ENCODE data around the gene DDX6. TPM values are rescaled to one million over a fixed set of nuclear protein-coding genes. Genes with fewer than 3 reads are reported as not detected.
A peak's percentile ranks its signal among the peaks of the same experiment; 100 is the strongest.
"Not testable (repeated sequence)": the region's sequence is repeated elsewhere in the genome, so short reads cannot be mapped to it uniquely, and the experiment has no call there.

Gene DDX6
- total and polyA plus RNA-seq, 9 of the 15 experiments (the other 6 are each of a cell fraction or from before 2014, with no cell fraction given): 10.0 to 102 (median 58.2) TPM

- H3K9me3 ChIP-seq (replicated peaks; ENCODE audit: control insufficient read depth, insufficient read depth, low read depth, low read length); H2AFZ ChIP-seq (ENCODE audit: low read depth, low read length); H3K4me3 ChIP-seq; H3K9ac ChIP-seq (ENCODE audit: insufficient read depth in 1 of 2, low read depth in 2 of 2, low read length in 2 of 2); H4K20me1 ChIP-seq (replicated peaks; ENCODE audit: control insufficient read depth, insufficient read depth, low read length); CTCF ChIA-PET (ENCODE audit: low intra/inter-chr PET ratio); H3K36me3 ChIP-seq (ENCODE audit: control insufficient read depth, insufficient read depth, low read length); ATAC-seq; BruUV-seq (replicated peaks); H3K4me1 ChIP-seq (replicated peaks in 1 of 2; ENCODE audit: control insufficient read depth in 2 of 2, insufficient read depth in 2 of 2, low read length in 2 of 2); H3K79me2 ChIP-seq (ENCODE audit: control insufficient read depth, insufficient read depth, low read length); H3K4me2 ChIP-seq (ENCODE audit: insufficient read depth, low read length); in situ Hi-C loops (cut with MboI); intact Hi-C loops (cut with micrococcal nuclease); H3K27me3 ChIP-seq (ENCODE audit: control insufficient read depth in 2 of 2, insufficient read depth in 2 of 2, low read length in 2 of 2); DNase-seq (ENCODE audit: extremely low read depth in 1 of 4, low spot score in 3 of 4); FAIRE-seq; H3K27ac ChIP-seq (ENCODE audit: extremely low read depth, low read depth, low read length); H3K9me1 ChIP-seq (ENCODE audit: control insufficient read depth, insufficient read depth, low read length); POLR2A ChIA-PET: not testable (repeated sequence)
- TF ChIP-seq RAD21 (CRISPR knock-in tag; conservative IDR thresholded peaks at IDR 0.05 in 1 of 2, IDR thresholded peaks at IDR 0.05 in 1 of 2): peak in 1 of 2 experiments; percentile 27; a peak in 2 of 4 replicates
- peak; percentile 36 to 65 (median 37); a peak in 4 of 6 replicates for TF ChIP-seq CTCF (IDR thresholded peaks at IDR 0.05 in 2 of 3, conservative IDR thresholded peaks at IDR 0.05 in 1 of 3; ENCODE audit: insufficient read depth in 2 of 3, low read depth in 1 of 3, low read length in 3 of 3)
- WGBS (ENCODE audit: insufficient coverage, low coverage, missing lambda C conversion rate): 27% methylated on average over 8 of the region's 10 CpGs
Measured at GRCh38 chr11:118728112-118728511, 62.9 kb downstream of the DDX6 start.

GRCh38 chr11:118727721-118728066, 63.3 kb downstream of the DDX6 start:
- H2AFZ ChIP-seq (ENCODE audit: low read depth, low read length); BruUV-seq (replicated peaks); H3K9me1 ChIP-seq (ENCODE audit: control insufficient read depth, insufficient read depth, low read length); H3K4me1 ChIP-seq (replicated peaks in 1 of 2; ENCODE audit: control insufficient read depth in 2 of 2, insufficient read depth in 2 of 2, low read length in 2 of 2); H3K4me3 ChIP-seq; ATAC-seq; DNase-seq (ENCODE audit: extremely low read depth in 1 of 4, low spot score in 3 of 4); POLR2A ChIA-PET; H3K27me3 ChIP-seq (ENCODE audit: control insufficient read depth in 2 of 2, insufficient read depth in 2 of 2, low read length in 2 of 2); H3K36me3 ChIP-seq (ENCODE audit: control insufficient read depth, insufficient read depth, low read length); H3K27ac ChIP-seq (ENCODE audit: extremely low read depth, low read depth, low read length); in situ Hi-C loops (cut with MboI); FAIRE-seq; intact Hi-C loops (cut with micrococcal nuclease); H4K20me1 ChIP-seq (replicated peaks; ENCODE audit: control insufficient read depth, insufficient read depth, low read length); H3K79me2 ChIP-seq (ENCODE audit: control insufficient read depth, insufficient read depth, low read length); H3K9me3 ChIP-seq (replicated peaks; ENCODE audit: control insufficient read depth, insufficient read depth, low read depth, low read length); CTCF ChIA-PET (ENCODE audit: low intra/inter-chr PET ratio); H3K9ac ChIP-seq (ENCODE audit: insufficient read depth in 1 of 2, low read depth in 2 of 2, low read length in 2 of 2); H3K4me2 ChIP-seq (ENCODE audit: insufficient read depth, low read length): not testable (repeated sequence)
- 50% methylated on average over 1 of the region's 2 CpGs for WGBS (ENCODE audit: insufficient coverage, low coverage, missing lambda C conversion rate)

GRCh38 chr11:118727001-118727720, 63.8 kb downstream of the DDX6 start:
- H3K9ac ChIP-seq (ENCODE audit: insufficient read depth in 1 of 2, low read depth in 2 of 2, low read length in 2 of 2); DNase-seq (ENCODE audit: extremely low read depth in 1 of 4, low spot score in 3 of 4); CTCF ChIA-PET (ENCODE audit: low intra/inter-chr PET ratio); ATAC-seq; intact Hi-C loops (cut with micrococcal nuclease); H3K79me2 ChIP-seq (ENCODE audit: control insufficient read depth, insufficient read depth, low read length); BruUV-seq (replicated peaks); H3K9me3 ChIP-seq (replicated peaks; ENCODE audit: control insufficient read depth, insufficient read depth, low read depth, low read length); H3K27ac ChIP-seq (ENCODE audit: extremely low read depth, low read depth, low read length); H3K36me3 ChIP-seq (ENCODE audit: control insufficient read depth, insufficient read depth, low read length); FAIRE-seq; in situ Hi-C loops (cut with MboI); H4K20me1 ChIP-seq (replicated peaks; ENCODE audit: control insufficient read depth, insufficient read depth, low read length); POLR2A ChIA-PET; H3K9me1 ChIP-seq (ENCODE audit: control insufficient read depth, insufficient read depth, low read length); H2AFZ ChIP-seq (ENCODE audit: low read depth, low read length); H3K4me3 ChIP-seq; H3K27me3 ChIP-seq (ENCODE audit: control insufficient read depth in 2 of 2, insufficient read depth in 2 of 2, low read length in 2 of 2); H3K4me2 ChIP-seq (ENCODE audit: insufficient read depth, low read length); H3K4me1 ChIP-seq (replicated peaks in 1 of 2; ENCODE audit: control insufficient read depth in 2 of 2, insufficient read depth in 2 of 2, low read length in 2 of 2): not testable (repeated sequence)
- WGBS (ENCODE audit: insufficient coverage, low coverage, missing lambda C conversion rate): 27% methylated on average over 8 of the region's 8 CpGs

Data from K562 (cell line).